Ishikawa (cell line): ENCODE results near the gene MED19.

ENCODE experiments used
- CEBPB ChIP-seq: IDR thresholded peaks from 2 replicates; pipeline ENCODE4 v1.6.1; 2012
- CREB1 ChIP-seq: IDR thresholded peaks from 2 replicates; pipeline ENCODE4 v1.6.1; 2012; ENCODE audit warnings: low read depth
- EGR1 ChIP-seq: IDR thresholded peaks from 2 replicates; pipeline ENCODE4 v1.6.1; 2012
- EP300 ChIP-seq: IDR thresholded peaks from 2 replicates; pipeline ENCODE4 v1.6.1; 2012; ENCODE audit warnings: borderline replicate concordance
- FOXM1 ChIP-seq: IDR thresholded peaks from 2 replicates; pipeline ENCODE4 v1.6.1; 2012; ENCODE audit warnings: low read depth, borderline replicate concordance
- NFIC ChIP-seq: IDR thresholded peaks from 2 replicates; pipeline ENCODE4 v1.6.1; 2012
- RAD21 ChIP-seq: IDR thresholded peaks from 2 replicates; pipeline ENCODE4 v1.6.1; 2012; ENCODE audit warnings: low read depth
- REST ChIP-seq: IDR thresholded peaks from 2 replicates; pipeline ENCODE4 v1.6.1; 2012; ENCODE audit warnings: low read depth, mild to moderate bottlenecking
- TAF1 ChIP-seq: IDR thresholded peaks from 2 replicates; pipeline ENCODE4 v1.6.1; 2012; ENCODE audit warnings: low read depth, mild to moderate bottlenecking
- TCF12 ChIP-seq: IDR thresholded peaks from 2 replicates; pipeline ENCODE4 v1.6.1; 2012; ENCODE audit warnings: low read depth
- TEAD4 ChIP-seq: IDR thresholded peaks from 2 replicates; pipeline ENCODE4 v1.6.1; 2012
- YY1 ChIP-seq: IDR thresholded peaks from 2 replicates; pipeline ENCODE4 v1.6.1; 2012; ENCODE audit warnings: low read depth
- ZBTB7A ChIP-seq: IDR thresholded peaks from 2 replicates; pipeline ENCODE4 v1.6.1; 2012; ENCODE audit warnings: low read depth
- TF ChIP-seq, protein P1 (sequence below): IDR thresholded peaks from 2 replicates; pipeline ENCODE4 v1.6.1; 2012
- TF ChIP-seq, protein P2 (sequence below): IDR thresholded peaks from 2 replicates; pipeline ENCODE4 v1.6.1; 2012

The MED19 gene

DNA sequence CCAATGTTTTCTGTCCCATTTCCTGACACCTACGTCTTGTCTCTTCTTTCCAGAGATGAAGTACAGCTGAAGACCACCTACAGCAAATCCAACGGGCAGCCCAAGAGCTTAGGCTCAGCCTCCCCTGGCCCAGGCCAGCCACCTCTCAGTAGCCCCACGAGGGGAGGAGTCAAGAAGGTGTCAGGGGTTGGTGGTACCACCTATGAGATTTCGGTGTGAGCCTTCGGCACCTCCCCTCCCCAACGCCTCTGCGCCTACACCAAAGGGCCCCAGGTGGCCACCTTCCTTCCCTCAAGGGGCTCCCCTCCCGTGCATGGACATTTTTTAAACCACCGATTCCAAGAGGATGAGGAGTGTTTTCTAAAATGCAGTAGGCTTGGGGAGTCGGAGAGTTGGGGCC is 12.2 kb downstream of the MED19 start:
- TF ChIP-seq NFIC (no peak), FOXM1 (no peak), YY1 (no peak), RAD21 (no peak), EP300 (no peak), ZBTB7A (no peak), EGR1 (no peak), CEBPB (no peak), TCF12 (no peak), CREB1 (no peak), TEAD4 (no peak), TAF1 (no peak), REST (no peak)
- TF ChIP-seq, protein P1, sequence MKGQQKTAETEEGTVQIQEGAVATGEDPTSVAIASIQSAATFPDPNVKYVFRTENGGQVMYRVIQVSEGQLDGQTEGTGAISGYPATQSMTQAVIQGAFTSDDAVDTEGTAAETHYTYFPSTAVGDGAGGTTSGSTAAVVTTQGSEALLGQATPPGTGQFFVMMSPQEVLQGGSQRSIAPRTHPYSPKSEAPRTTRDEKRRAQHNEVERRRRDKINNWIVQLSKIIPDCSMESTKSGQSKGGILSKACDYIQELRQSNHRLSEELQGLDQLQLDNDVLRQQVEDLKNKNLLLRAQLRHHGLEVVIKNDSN, result no peak
- TF ChIP-seq, protein P2, sequence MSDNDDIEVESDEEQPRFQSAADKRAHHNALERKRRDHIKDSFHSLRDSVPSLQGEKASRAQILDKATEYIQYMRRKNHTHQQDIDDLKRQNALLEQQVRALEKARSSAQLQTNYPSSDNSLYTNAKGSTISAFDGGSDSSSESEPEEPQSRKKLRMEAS, result no peak

GRCh38 chr11:57698843-57699365 is 13.1 kb downstream of the MED19 start:
- TF ChIP-seq FOXM1 (no peak), RAD21 (no peak), TEAD4 (no peak), EP300 (no peak), REST (no peak), ZBTB7A (no peak), YY1 (no peak), TCF12 (no peak), TAF1 (no peak)
- TF ChIP-seq, protein P1, result no peak

- TF ChIP-seq REST, result no peak
- no peak for TF ChIP-seq TAF1
These were observed 30.8 kb downstream of the MED19 start for GRCh38 chr11:57681168-57681567.

DNA sequence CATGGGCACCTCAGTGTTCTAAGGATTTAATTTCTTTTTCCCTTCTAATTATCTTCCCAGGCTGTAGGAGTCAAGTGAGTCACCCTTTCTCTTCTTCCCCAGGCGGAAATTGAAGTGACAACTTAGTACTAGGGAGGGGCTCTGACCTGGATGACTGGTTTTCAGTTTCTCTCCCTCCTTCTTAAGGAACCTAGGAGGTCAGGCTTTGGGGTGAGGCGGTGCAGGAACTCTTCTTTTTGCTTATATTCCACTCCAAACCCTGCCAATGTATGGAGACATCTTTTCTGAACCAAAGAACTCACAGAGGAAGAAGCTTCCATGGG is 31.5 kb downstream of the MED19 start:
- no peak for TF ChIP-seq CEBPB

GRCh38 chr11:57679396-57679795 is 32.6 kb downstream of the MED19 start:
- no peak for TF ChIP-seq CREB1
- no peak for TF ChIP-seq EP300
- TF ChIP-seq TCF12, result no peak
- TF ChIP-seq FOXM1, result no peak
- no peak for TF ChIP-seq EGR1
- no peak for TF ChIP-seq CEBPB
- no peak for TF ChIP-seq YY1
- no peak for TF ChIP-seq REST
